MM.1S (cell line): ENCODE results near the gene TTI1.

ENCODE experiments used
- DNase-seq: peaks from one replicate; pipeline ENCODE4 v3.0.0-alpha.2; 2015
- H2AFZ ChIP-seq: fragments of 300-600 bp; sonication (generic); 2 replicates; pipeline ENCODE4 v1.6.0; 2016; ENCODE audit warnings: antibody characterized with exemption, low read length
- H3F3A ChIP-seq: fragments of 300-600 bp; sonication (generic); 2 replicates; pipeline ENCODE4 v1.6.1; 2016; ENCODE audit warnings: mild to moderate bottlenecking, antibody characterized with exemption, low read length, moderate library complexity, mixed read lengths; ENCODE audit not compliant: insufficient read depth
- H3K27ac ChIP-seq: fragments of 300-600 bp; sonication (generic); 2 replicates; pipeline ENCODE4 v1.5.1; 2016; ENCODE audit warnings: mild to moderate bottlenecking, low read length
- H3K27me3 ChIP-seq: fragments of 300-600 bp; sonication (generic); replicated peaks from 2 replicates; pipeline ENCODE4 v1.6.0; 2016; ENCODE audit warnings: low read length; ENCODE audit not compliant: insufficient read depth
- H3K36me3 ChIP-seq: fragments of 300-600 bp; sonication (generic); replicated peaks from 2 replicates; pipeline ENCODE4 v1.6.1; 2016; ENCODE audit warnings: mild to moderate bottlenecking, low read length, mixed read lengths; ENCODE audit not compliant: insufficient read depth
- H3K4me1 ChIP-seq: fragments of 300-600 bp; sonication (generic); 2 replicates; pipeline ENCODE4 v1.6.1; 2016; ENCODE audit warnings: low read length, mixed read lengths
- H3K4me2 ChIP-seq: fragments of 300-600 bp; sonication (generic); 2 replicates; pipeline ENCODE4 v1.6.0; 2016; ENCODE audit warnings: low read depth, low read length
- H3K4me3 ChIP-seq: fragments of 300-600 bp; sonication (generic); 2 replicates; pipeline ENCODE4 v1.5.1; 2016; ENCODE audit warnings: low read length, mixed read lengths
- H3K79me2 ChIP-seq: fragments of 300-600 bp; sonication (generic); 2 replicates; pipeline ENCODE4 v1.6.1; 2016; ENCODE audit warnings: mixed run types, low read length, mixed read lengths
- H3K9ac ChIP-seq: fragments of 300-600 bp; sonication (generic); 2 replicates; pipeline ENCODE4 v1.6.1; 2016; ENCODE audit warnings: low read length, mixed read lengths
- H3K9me2 ChIP-seq: fragments of 300-600 bp; sonication (generic); replicated peaks from 2 replicates; pipeline ENCODE4 v1.6.1; 2016; ENCODE audit warnings: mild to moderate bottlenecking, low read length, mixed read lengths; ENCODE audit not compliant: insufficient read depth
- H3K9me3 ChIP-seq: fragments of 300-600 bp; sonication (generic); replicated peaks from 2 replicates; pipeline ENCODE4 v1.6.1; 2016; ENCODE audit warnings: mild to moderate bottlenecking, low read length, mixed read lengths; ENCODE audit not compliant: insufficient read depth
- H4K20me1 ChIP-seq: fragments of 300-600 bp; sonication (generic); 2 replicates; pipeline ENCODE4 v1.6.1; 2016; ENCODE audit warnings: mild to moderate bottlenecking, low read length, moderate library complexity, mixed read lengths; ENCODE audit not compliant: insufficient read depth
- CTCF ChIP-seq: fragments of 300-600 bp; sonication (generic); IDR thresholded peaks from 2 replicates; pipeline ENCODE4 v1.5.1; 2016; ENCODE audit warnings: antibody characterized with exemption, low read length, mixed read lengths
- EZH2 ChIP-seq: fragments of 300-600 bp; sonication (generic); optimal IDR thresholded peaks from 2 replicates; pipeline ENCODE3; 2017; ENCODE audit warnings: low read depth, mild to moderate bottlenecking, antibody characterized with exemption, low read length, mixed read lengths
- EZH2phosphoT487 ChIP-seq: fragments of 300-600 bp; sonication (generic); IDR thresholded peaks from 2 replicates; pipeline ENCODE4 v1.6.1; 2018; ENCODE audit warnings: antibody characterized with exemption, low read length

TTI1 gene

GRCh38 chr20:38063911-38064530, 30.8 kb upstream of the TTI1 start:
- H3K27me3 ChIP-seq = no peaks in the 10 kb centered on the region
- H3K9ac ChIP-seq = no peak overlapping the region
- no peaks in the 10 kb centered on the region for H3K9me2 ChIP-seq
- peaks cover 55% of the 10 kb centered on the region for H3K79me2 ChIP-seq
- H3K4me3 ChIP-seq = no peak overlapping the region
- H4K20me1 ChIP-seq = no peaks in the 10 kb centered on the region
- H3K9me3 ChIP-seq = no peaks in the 10 kb centered on the region
- H2AFZ ChIP-seq = no peak overlapping the region
- TF ChIP-seq EZH2 = no peak
- no peak for TF ChIP-seq EZH2phosphoT487
- TF ChIP-seq CTCF = no peak
- H3K27ac ChIP-seq = no peak overlapping the region
- H3K4me1 ChIP-seq = peaks cover 26% of the 10 kb centered on the region
- no peak overlapping the region for H3K4me2 ChIP-seq
- peaks cover 5% of the 10 kb centered on the region for H3F3A ChIP-seq
- DNase-seq = no peak
- peaks cover 15% of the 10 kb centered on the region for H3K36me3 ChIP-seq

- no peak overlapping the region for H3K27ac ChIP-seq
- peaks cover 15% of the 10 kb centered on the region for H3K36me3 ChIP-seq
- no peak overlapping the region for H2AFZ ChIP-seq
- no peaks in the 10 kb centered on the region for H4K20me1 ChIP-seq
- no peak overlapping the region for H3K9ac ChIP-seq
- H3K4me2 ChIP-seq = no peak overlapping the region
- H3K9me3 ChIP-seq = no peaks in the 10 kb centered on the region
- DNase-seq = no peak
- peaks cover 5% of the 10 kb centered on the region for H3F3A ChIP-seq
- H3K4me3 ChIP-seq = no peak overlapping the region
- H3K79me2 ChIP-seq = peaks cover 64% of the 10 kb centered on the region
- TF ChIP-seq EZH2phosphoT487 = no peak
- TF ChIP-seq EZH2 = no peak
- no peak for TF ChIP-seq CTCF
- no peaks in the 10 kb centered on the region for H3K27me3 ChIP-seq
- no peaks in the 10 kb centered on the region for H3K9me2 ChIP-seq
- peaks cover 26% of the 10 kb centered on the region for H3K4me1 ChIP-seq
Measured at GRCh38 chr20:38062890-38063289, 29.6 kb upstream of the TTI1 start.

GRCh38 chr20:38061109-38061508, 27.9 kb upstream of the TTI1 start:
- DNase-seq = peak; percentile 33
- Histone ChIP-seq H3K27me3 (no peaks in the 10 kb centered on the region), H3K4me3 (peak overlapping the region; percentile 26; the same call in 1 of the 2 replicates), H4K20me1 (no peaks in the 10 kb centered on the region), H2AFZ (no peak overlapping the region), H3K9ac (peak overlapping the region; percentile 23; the same call in 1 of the 2 replicates), H3K9me3 (no peaks in the 10 kb centered on the region), H3K27ac (peak overlapping the region; percentile 70; the same call in 1 of the 2 replicates), H3K79me2 (peaks cover 71% of the 10 kb centered on the region), H3K36me3 (peaks cover 12% of the 10 kb centered on the region), H3F3A (peaks cover 5% of the 10 kb centered on the region), H3K9me2 (no peaks in the 10 kb centered on the region), H3K4me2 (peak overlapping the region; percentile 74), H3K4me1 (peaks cover 35% of the 10 kb centered on the region)
- no peak for TF ChIP-seq CTCF
- TF ChIP-seq EZH2phosphoT487 = no peak
- no peak for TF ChIP-seq EZH2
